ENCODE measurements around the gene GLT6D1.

DNA sequence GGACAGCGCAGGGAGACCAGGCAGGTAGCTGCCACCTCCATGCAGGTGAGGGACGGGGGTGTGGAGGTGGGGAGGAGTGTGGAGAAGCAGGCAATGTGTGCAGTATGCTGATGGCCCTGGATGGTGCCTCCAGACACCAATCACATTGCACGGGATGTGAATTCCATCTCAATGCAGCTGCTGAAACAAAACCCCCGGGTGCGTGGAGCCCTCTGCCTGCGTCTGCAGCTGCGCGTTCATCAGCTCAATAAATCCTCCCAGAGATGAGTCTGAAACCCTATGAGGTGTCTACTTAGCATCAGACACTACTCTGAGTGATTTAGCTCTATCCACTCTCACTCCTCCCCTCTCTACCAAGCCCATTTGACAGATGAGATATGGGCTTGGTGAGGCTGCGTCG, 49.7 kb upstream of the GLT6D1 start:
- TF ChIP-seq, protein P1, sequence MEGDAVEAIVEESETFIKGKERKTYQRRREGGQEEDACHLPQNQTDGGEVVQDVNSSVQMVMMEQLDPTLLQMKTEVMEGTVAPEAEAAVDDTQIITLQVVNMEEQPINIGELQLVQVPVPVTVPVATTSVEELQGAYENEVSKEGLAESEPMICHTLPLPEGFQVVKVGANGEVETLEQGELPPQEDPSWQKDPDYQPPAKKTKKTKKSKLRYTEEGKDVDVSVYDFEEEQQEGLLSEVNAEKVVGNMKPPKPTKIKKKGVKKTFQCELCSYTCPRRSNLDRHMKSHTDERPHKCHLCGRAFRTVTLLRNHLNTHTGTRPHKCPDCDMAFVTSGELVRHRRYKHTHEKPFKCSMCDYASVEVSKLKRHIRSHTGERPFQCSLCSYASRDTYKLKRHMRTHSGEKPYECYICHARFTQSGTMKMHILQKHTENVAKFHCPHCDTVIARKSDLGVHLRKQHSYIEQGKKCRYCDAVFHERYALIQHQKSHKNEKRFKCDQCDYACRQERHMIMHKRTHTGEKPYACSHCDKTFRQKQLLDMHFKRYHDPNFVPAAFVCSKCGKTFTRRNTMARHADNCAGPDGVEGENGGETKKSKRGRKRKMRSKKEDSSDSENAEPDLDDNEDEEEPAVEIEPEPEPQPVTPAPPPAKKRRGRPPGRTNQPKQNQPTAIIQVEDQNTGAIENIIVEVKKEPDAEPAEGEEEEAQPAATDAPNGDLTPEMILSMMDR (IDR thresholded peaks at IDR 0.05) = no peak
- no peak for TF ChIP-seq EP300 (IDR thresholded peaks at IDR 0.05)
- no peak for TF ChIP-seq POLR2A (IDR thresholded peaks at IDR 0.05)
